Measurements from ENCODE around the gene GAPDHS.

The GAPDHS gene

DNA sequence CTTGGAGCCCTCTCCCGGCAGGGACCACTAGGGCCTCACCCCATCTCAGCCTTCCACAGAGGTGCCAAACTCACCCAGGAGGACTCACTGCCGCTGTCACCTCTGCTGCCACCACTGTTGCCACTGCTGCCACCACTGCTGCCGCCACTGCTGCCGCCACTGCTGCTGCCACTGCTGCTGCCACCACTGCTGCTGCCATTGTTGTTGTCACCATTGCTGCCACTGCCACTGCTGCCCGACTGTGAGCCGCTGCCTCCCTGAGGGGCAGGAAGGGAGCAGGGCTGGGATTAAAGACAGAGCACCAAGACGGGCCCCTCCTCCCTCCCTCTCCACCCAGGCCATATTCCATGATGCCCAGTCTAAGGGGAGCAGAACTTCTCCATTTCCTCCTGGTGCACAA is 21.9 kb upstream of the GAPDHS start:
- DNase-seq, result no peak

DNA sequence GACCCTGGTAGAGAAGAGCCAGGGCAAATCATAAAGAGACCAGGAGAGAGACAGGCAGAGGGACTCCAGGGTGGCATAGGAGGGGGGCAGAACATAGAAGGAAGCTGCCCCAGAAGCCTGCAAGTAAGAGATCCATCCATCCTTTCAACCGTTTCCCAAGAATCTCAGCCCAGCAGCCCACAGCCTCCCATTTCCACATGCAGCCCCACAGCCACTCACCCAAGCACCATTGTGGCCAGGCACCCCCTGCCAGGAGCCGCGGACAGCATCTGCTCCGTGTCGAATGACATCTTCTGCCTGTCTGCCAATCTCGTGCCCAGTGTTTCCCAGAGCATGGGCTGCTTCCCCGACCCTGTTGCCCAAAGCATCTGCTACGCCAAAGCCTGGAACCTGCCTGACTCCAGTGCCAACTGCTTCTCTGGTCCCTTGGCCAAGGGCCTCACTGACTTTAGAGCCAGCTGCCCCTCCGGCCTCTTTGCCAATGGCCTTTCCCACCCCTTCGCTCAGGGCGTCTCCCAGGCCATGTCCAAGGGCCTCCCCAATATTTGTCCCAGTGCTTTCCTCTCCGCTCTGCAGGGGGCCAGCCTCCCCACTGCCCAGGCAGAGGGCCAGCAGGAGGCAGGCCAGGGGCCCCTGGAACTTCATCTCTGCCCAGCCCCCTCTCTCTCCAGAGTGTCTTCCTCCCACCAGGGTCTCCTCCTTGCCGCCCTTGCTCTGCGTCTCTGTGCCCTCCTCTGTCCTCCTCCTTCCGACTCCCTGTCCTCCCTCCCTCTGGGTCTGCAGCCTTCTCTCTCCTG is 20.2 kb upstream of the GAPDHS start:
- DNase-seq, result no peak

GRCh38 chr19:35513628-35514281 is 19.5 kb upstream of the GAPDHS start, which contains the start of gene DMKN:
DMKN (minus strand) TSS chr19:35513649; CDS start chr19:35513475, 174 bp downstream.
- DNase-seq, result no peak

GRCh38 chr19:35514282-35514809 is 18.9 kb upstream of the GAPDHS start:
- no peak for DNase-seq

DNA sequence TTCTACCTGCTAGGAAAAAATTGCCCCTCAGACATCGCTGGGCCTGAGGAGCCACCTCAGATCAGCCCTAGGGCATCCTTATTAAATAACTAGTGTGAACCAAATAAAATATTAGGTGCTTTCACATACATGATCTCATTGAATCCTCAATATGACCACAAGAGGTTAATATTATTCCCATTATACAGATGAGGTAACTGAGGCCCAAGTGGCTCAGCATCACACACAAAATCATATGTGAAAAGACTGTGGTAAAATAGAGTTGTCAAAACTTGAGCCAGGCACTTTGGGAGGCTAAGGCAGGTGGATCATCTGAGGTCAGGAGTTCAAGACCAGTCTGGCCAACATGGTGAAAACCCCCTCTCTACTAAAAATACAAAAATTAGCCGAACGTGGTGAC is 16.9 kb upstream of the GAPDHS start:
- no peak for DNase-seq

GRCh38 chr19:35517342-35517741 is 15.9 kb upstream of the GAPDHS start:
- no peak for DNase-seq

- DNase-seq, result no peak
These were observed 14.9 kb upstream of the GAPDHS start for GRCh38 chr19:35518313-35518712.

DNA sequence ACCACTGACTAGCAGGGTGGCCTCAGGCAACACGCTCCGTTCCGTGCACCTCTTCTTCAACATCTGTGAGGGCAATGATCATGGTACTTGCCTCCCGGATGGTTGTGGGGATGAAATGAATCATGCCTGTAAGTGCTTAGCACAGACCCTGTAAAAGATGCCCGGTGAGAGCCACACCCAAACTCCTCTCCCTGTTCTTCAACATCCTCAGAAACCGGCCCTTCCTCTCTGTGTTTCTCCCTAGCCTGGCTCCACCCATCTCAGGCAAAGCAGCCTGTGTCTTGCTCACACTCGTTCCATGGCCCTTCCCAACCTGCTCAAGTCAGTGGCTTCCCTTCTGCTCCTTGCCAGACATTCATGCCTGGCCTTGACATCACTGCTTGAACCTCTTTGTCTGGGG is 14.0 kb upstream of the GAPDHS start:
- DNase-seq, result no peak

GRCh38 chr19:35521124-35521743 is 12.0 kb upstream of the GAPDHS start:
- DNase-seq, result no peak

DNA sequence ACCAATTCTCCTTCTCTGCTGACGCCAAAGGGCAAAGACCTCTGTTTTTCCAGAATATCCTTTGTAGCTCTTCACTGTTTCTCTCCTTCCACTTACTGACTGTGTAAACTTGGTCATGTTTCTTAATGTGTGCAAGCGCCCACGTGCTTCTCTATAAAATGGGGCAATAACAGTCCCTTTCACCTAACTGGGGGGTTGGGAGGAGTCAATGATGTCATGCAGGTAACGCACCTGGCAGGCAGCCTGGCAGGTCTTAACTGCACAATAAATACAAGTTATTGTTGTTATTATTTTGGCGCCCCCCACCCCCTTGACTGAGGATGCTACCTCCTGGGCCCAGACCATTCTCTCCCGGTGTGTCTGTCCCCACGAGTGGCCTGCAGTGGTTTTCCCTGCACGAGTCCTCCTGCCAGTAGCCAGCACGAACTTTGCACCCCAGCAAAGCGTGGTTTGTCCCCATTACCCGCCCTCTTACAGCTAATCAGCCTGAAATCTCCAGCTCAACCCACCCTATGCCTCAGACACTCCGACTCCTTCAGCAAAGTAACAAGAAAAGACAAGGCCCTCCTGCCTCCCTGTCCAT is 10.4 kb upstream of the GAPDHS start:
- no peak for DNase-seq

- no peak for DNase-seq
These were observed 8.9 kb upstream of the GAPDHS start for GRCh38 chr19:35524181-35524837.

DNA sequence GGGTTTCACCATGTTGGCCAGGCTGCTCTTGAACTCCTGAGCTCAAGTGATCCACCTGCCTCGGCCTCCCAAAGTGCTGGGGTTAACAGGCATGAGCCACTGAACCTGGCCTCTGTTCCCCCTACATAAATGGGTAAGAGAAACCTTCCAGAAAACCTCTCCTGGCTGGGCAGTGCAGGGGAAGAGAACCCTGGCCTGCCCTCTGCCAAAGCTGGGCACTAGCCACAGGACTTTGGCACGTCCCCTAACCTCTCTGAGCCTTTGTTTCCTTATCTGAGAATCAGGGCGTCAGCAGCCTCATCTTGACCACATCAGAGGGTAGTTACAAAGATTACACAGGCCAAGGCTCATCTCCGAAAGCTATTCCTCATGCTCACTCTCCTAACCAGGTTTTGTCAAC is 7.4 kb upstream of the GAPDHS start:
- no peak for DNase-seq

DNA sequence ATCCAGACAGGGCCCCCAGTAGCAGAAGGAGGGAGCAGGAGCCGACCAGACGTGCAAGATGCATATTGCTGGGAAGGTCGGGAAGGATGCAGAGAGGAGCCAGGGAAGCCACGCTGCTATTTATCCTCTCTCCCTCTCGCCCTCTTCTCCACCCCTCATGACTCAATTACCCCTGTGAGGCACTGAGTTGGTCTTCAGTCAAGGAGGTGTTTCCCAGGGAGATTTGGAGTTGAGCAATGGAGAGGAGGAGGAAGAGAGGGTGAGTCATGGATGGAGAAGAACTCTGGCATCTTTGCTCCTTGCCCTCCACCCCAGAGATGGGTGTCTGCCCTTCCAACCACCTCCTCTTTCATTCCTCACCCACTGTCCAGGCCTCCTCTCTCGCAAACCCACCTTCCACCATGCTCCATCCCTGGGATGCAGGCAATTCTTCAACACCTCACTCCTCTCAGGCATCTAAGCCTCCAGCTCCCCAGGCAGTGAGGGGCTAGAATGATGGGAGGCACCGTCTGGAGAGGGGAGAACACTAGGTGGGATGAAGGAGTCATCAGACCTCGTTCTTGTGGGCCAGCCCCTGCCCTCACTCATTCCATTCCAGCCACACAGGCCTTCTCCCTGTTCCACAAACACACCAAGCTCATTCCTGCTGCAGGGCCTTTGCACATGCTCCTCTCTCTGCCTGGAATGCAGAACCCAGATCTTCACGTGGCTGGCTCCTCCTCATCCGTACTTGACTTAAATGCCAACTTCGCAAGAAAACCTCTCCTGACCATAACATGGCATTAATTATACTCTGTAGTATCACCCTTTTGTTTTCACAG is 4.8 kb upstream of the GAPDHS start, which contains the start of gene SBSN:
SBSN (minus strand) TSS at position 94 of the 821 bp plus-strand sequence; CDS start at position 64, 30 bp downstream.
- no peak for DNase-seq

DNA sequence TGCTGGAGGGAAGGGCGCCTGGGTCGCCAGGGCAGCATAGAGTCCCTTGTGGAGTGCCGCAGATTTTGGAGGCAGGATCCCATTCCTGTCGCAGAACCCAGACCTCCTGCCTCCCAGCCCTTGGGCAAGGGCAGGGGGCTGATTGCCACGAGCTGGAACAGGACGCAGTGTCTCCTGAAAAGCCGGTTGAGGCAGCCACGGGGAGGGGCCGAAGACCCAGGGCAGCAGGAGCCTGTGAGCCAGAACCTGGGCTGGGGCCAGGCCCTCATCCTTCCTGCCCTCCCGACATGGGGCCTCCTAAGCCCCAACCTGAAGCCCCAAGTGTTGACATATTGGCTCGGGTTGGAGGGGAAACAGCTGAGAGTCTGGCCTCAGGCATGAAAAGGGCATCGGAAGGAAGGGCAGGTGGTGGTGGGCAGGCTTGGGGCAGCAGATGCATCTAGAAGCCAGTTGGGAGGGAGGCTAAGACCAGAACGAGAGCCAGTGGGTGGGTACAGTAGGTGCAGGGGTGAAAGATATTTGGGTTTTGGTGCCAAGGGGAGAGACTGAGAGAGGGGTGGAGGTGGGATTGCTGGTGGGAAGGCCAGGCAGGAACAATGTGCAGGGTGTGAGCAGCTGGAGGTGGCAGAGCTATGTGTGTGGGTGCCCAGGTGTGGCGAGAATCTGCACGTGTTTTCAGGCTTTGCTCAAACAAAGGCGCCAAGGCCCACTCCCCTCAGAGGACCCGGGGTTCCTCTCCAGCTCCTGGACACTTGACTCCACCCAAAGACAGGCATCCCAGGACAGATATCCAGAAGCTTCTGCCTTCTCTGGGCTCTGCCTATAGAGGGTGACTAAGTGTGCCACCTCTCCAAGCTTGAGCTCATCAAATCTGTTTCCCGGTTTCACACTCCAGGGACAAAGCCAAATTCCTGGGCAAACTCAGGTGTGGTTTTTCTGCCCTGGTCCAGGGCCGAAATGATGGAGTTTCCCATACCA is 3.7 kb upstream of the GAPDHS start:
- no peak for DNase-seq

DNA sequence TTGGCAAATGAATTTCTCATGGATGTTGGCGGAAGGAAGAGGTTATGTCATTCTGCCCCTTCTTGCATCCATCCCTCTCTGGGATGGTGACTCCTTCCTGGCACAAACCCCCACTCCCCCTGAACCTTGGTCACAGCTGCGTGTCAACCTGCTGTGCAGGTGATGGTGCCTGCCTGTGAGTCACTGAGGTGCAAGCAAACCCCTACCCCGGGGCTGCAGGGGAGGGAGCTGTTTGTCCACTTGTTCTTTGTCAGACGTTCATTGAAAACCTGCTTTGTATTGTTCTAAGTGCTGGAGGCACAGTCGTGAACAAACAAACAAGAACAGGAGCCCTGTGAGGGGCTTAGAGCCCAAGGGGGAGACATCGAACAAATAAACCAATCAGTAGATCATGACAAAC is 2.0 kb upstream of the GAPDHS start:
- DNase-seq, result no peak

GRCh38 chr19:35533822-35534392 is 651 bp downstream of the GAPDHS start:
- peak in 2 of 4 experiments; percentile 26 to 36 for DNase-seq

DNA sequence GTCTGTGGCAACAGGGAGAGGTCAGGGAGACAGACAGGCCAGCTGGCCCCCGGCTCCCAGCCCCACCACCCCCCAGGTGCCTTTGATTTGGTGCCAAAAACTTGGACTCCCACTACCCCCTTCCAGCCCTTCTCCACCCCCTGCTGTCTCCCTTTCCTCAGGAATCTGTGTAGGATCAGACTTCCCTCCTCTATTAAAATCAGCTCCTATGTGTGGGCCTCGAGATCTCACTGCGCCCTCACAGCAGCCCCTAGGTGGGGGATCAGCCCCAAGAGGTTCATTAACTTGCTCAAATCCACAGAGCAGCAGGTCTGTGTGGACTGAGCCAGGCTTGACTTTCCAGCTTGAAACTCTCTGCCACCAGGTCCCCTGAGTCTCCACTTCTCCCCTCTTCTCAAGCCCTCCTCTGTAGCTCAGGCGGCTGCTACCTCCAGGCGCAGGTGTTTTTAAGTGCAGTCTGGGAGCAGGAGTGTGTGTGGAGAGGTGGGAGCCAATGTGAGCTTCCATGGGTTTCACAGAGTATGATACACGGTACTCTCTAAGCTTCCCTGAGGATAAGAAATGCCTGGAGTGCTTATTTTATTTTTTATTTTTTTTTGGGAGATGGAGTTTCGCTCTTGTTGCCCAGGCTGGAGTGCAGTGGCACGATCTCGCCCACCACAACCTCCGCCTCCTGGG is 1.7 kb downstream of the GAPDHS start:
- DNase-seq, result no peak

DNA sequence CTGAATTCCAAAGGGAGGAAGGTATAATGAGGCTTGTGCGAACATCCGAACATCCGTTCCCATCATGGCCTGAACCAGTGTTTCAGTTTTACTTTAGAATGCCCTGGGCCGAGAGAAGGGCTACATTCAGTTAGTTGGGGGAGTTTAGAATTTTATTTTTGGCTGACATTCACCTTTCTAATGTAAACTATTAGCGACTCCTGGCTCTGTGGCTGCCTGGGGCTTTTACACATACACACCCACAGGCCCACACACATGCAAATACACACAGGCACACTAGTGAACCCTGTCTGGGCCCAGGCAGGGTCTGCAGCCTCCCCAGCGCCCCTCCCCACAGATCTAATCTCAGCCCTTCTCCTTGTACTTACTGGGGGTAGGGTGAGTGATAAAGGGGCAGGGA is 6.1 kb downstream of the GAPDHS start:
- no peak for DNase-seq

DNA sequence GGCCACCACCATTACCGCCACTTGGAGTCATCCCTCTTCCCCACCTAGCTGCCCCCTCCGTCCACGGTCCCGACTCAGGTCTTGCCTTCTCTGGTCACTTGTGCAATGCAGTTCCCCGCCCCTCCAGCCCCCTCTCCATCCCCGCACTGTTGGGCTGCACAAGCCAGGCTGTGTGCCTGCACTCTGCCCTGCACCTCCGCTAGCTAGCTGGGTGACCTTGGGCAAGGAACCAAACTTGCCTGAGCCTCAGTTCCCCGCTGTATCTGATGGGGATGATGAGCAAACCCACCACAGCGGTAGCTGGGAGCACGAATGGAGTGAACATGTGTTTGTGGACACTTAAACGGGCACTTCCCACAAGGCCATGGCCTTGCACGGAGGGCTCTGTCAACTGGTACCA is 6.6 kb downstream of the GAPDHS start:
- no peak for DNase-seq
